UCSD-AML1 (cell line): Measurements from ENCODE around the gene LRRC28.

Source experiments
- DNase-seq: peaks from one replicate; lab custom pipeline; 2025; ENCODE audit not compliant: unreplicated experiment; lab: John Stamatoyannopoulos, UW

Gene LRRC28

DNA sequence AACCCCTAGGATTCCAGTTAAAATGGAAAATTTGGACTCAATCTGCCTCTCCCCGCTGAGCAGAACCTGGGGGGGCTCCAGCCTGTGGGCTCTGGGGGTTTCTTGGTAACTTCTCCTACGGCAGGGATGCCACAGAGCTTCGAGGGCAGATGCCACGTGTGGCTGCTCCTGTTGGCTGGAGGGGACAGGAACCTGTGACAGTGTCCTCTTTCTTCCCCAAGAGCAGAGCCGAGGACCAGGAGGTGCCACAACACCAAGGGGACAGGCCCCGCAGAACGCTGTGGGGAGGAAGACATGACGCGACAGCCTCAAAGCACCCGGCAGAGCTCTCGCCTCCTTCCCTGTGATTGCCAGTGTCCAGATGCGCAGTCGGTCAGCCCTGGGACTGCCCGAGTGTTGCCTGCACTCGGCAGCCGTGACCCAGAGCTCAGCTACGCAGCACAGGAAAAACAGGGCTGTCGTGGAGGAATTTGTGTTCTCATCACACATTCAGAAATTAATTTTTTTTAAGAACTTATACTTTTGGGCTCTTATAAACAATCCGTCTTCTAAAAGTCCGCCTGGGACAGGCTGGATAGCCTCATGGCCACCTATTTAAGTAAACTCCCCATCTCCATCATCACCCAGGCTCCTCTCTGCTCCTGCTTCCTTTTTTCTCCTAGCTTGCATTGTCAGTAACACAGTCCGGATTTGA, 182.6 kb downstream of the LRRC28 start:
- no peak for DNase-seq

DNA sequence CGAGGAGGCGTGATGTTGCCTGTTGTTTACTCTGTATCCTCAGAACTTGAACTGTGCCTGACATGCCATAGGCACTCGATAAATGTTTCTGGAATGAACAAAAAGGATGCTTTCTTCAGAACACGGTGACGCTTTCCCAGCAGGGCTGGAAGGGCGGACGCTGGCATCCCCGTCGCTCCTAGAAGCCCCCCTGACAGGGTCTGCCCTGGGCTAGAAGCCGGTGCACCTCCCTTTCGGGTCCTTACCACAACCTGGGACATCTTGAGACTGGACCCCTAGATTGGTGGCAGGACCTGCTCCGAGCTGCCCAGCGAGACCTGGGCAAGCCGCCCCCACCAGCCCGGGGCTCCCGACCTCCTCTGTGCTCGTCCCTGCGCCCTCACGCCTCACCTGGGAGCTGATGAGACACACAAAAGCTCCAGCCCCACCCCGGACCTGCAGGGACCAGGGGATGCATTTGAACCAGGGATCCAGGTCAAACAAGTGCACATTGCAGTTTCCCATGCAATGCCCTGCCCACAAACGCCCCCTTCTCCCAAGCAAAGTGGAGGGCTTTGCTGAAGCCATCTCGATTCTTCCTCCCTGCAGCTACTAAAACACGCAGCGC, 183.3 kb downstream of the LRRC28 start:
- DNase-seq, result no peak

DNA sequence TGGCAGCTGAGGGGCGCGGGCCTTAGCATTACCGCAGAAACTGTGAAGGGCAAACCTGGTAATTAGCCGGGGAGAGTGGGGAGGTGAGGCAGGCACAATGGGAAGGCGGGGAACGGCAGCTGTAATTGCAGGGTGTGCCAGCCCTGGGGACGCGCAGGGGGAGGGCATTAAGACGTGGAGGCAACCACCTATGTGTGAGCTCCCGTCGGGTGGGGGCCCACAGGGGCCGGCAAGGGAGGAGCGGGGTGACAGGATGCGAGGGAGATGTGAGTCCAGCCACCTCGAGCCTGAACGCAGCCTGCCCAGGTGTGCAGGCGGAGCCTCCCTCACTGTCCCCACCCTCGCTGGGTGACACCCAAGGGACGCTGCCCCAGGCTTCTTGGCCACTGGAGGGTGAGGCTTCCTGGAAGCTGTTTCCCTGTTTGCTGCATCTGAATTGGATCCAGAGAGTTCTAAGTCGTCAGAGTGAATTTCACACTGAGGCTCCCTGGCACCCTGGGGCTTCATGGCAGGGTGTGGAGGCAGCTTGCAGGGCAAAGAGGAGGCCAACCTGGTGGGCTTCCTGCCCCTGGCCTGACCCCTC, 183.9 kb downstream of the LRRC28 start:
- DNase-seq, result no peak

DNA sequence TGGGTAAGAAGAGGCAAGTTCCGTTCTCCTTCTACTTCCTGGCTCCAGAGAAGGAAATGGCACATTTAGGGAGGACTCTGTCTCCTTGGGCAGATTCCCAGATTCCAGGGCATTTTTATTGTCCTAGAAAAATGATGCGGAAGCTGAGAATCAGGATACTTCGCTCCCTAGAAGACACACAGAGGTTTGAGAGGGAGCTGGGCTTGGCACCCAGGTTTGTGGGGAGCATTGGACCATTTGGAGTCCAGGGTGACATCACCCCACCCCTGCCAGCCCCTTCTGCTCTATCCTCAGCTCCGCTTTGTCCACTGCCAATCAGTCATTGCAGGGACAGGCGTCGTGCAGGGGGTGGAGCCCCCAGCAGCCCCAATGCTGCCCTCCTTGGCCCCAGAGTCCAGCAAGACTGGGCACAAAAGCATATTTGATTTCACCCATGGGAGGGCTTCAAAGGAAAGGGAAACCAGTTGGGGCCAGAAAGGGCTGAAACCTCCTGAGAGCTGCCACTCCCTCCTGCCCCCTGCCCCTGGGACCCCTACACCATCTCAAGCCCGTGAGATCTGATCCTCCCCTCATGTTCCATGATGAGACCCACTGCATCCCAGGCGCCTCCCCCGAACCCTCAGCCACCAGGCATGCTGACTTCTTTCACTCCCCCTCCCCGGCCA, 184.7 kb downstream of the LRRC28 start:
- DNase-seq, result no peak

DNA sequence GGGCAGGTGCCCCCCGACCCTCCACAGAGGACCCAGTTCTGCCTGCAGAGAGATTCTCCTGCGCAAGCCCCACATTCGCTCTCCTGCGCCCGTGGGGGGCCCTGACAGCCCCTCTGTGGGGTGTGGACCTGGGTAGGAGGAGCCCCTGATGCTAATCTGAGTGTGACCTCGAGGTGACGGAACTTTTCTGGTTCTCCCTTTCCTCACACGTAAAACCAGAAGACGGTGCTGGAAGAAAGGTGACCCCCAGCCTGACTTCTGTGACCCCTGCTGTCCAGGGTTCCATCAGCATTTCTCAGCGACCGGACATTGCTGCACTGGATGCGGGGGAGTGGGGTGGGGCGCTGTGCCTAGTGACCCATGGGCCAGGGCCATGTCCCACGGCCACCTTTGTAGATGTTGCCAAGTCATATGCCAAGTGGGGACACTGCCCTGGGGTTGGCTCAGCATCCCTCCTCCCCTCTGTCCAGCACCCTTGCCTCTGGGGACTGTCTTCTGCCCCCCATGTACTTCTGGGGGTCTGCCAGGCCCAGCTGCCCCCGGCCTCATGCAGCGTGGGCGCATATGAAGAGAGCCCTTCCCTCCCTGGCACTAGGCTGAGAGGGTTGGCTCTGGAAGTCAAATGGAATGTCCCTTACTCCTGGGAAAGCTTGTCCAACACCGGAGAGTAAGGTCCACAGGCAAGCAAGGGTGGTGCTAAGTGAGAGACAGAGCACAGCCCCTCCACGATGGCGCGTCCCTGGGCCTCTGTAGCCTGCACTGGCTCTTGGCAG, 185.4 kb downstream of the LRRC28 start:
- DNase-seq, result no peak

DNA sequence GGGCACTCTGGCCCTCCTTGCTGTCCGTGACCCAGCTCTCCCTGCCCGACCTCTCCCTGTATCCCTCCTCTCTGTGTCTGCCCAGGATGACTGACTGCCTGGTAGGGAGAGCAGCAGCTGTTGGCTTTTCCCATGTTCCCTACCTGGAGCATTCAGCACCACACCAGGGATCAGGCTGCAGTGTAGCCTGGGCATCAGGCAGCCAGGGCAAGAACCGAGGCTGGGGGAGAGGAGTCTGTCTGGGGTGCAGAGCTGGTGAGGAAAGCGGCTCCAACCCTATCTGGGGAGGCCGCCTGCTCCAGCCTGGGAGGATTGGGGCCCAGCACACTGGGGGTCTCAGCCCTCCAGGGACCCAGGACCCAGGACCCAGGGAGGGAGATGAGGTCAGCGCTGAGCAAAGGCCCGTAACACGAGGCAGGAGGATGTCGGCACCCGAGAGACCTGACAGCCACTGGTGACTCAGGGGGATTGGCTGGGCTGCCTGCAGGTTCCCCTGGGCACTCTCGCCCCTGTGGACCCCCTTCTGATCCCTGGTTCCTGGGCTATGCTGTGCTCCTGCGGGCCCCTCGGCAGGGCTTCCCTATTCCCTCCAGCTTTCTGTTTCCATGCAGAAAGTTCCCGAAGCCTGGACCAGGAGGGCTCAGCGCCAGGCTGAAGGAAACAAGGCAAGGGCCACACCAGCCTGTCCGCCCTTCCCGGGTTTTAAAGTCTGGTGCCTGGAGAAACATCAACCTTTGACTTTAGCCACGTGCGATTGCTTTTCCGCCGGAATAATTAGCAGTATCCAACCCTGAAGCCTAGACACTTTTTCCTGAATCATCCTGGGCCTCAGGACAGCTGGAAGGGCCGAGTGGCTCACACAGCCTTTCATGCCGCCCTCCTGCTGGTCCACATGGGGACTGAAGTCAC, 186.3 kb downstream of the LRRC28 start:
- no peak for DNase-seq

DNA sequence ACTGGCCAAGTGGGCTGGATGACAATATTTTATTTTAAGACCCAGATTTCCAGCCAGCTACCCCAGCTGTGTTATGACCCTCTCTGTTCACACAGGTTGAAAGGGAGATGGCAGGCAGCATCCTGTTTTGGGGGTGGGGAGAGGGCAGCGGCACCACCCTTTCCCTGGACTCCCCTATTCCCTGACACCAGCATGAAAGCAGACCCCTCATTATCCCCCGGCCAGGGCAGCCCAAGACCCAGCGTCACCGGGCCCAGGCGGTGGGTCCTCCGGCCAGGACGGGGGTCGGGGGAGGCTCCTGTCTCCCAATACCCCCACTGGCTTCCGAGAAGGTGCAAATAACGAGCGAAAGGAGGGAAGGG, 186.9 kb downstream of the LRRC28 start:
- no peak for DNase-seq

DNA sequence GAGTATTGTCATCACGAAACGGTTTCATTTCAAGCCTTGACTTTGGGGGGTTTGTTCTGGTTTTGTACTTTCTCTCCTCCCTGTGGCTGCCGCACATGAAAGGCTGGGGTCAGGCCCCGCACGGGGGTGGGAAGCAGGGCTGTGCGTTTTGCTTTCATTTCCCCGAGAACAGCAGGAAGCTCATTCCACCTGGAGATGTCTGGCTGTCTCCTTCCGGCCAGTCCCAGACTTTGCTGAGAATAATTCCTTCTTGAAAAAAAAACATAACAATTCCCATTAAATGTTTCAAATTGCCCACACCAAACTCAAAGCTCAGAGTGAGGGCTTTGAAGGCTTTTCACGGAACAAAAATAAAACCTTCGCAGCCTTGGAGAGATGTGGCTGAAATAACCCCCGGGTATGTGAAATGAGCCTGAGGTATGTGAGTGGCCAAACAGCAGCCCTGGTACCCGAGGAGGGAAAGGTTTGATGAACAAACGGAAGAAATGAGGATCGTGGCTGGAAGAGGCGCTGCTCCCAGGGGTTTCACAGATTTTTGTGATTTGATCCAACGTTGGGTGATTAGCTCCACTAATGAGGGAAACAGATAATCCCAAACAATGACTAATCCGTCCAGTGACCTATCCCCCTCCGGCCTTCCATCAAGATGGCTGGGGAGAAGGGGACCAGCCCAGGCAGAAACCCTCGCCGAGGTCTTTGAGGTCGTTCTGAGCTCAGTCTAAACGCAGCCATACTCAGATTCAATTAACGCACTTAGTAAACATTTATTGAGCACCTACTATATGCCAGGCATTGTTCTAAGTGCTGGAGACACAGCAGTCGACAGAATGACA, 187.6 kb downstream of the LRRC28 start:
- DNase-seq, result no peak

DNA sequence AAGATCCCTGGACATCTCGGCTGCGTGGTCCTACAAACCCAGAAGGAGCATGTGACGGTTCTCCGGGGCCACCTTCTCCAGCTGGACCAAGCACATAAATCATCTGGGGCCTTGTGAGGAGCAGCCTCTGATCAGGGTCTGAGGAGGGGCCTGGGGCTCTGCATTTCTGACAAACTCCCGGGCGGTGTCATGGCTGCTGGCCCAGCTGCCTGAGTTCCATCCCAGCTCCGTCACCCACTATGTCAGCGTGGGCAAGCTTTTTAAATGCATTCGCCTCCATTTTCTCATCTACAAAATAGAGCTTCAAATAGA, 188.2 kb downstream of the LRRC28 start:
- DNase-seq, result no peak

DNA sequence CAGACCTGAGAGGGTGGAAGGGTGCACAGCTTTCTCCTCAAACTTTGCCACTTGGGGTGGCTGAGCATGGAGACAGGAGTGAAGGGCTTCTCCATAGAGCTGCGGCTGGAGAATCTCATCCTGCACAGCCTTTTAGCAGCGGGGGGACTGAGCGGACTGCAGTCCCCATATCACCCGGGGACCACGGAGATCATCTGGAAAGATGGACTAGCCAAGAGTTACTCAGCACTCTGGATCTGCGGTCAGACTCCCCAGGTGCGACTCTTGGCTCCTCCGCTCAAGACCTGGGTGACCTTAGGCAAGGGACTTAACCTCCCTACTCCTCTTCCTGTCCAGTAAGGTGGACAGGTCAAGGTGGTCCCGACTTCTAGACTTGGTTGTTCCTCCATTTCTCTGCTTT, 188.7 kb downstream of the LRRC28 start:
- DNase-seq, result no peak
